VCaP (cell line): ENCODE measurements around the gene PPP2CA.
"Not testable (repeated sequence)": the region's sequence is repeated elsewhere in the genome, so short reads cannot be mapped to it uniquely, and the experiment has no call there.

Experiments used
- H3K27ac ChIP-seq: fragments of 450-650 bp; 2 replicates; pipeline ENCODE4 v1.5.1; 2017
- CTCF ChIP-seq: fragments of 450-650 bp; conservative IDR thresholded peaks from 2 replicates; pipeline ENCODE4 v1.5.1; 2017; ENCODE audit warnings: mild to moderate bottlenecking, moderate library complexity

The PPP2CA gene

GRCh38 chr5:134225780-134226440 lies at the start of gene PPP2CA:
PPP2CA (minus strand) TSS chr5:134226073; CDS start chr5:134225861, 212 bp downstream.
- peak within 1 kb of the TSS; percentile 99 for H3K27ac ChIP-seq
- no peak for TF ChIP-seq CTCF

GRCh38 chr5:134273642-134274395 lies 47.9 kb upstream of the PPP2CA start:
- no peak overlapping the region for H3K27ac ChIP-seq
- no peak for TF ChIP-seq CTCF

- TF ChIP-seq CTCF = no peak
- H3K27ac ChIP-seq = no peak overlapping the region
These were observed 45.2 kb upstream of the PPP2CA start for GRCh38 chr5:134271059-134271458.

GRCh38 chr5:134268919-134269318 lies 43.0 kb upstream of the PPP2CA start:
- TF ChIP-seq CTCF = no peak
- H3K27ac ChIP-seq = no peak overlapping the region

GRCh38 chr5:134268019-134268601 lies 42.2 kb upstream of the PPP2CA start:
- TF ChIP-seq CTCF = no peak
- H3K27ac ChIP-seq = no peak overlapping the region

- TF ChIP-seq CTCF = no peak
- no peak overlapping the region for H3K27ac ChIP-seq
These were observed 41.6 kb upstream of the PPP2CA start for GRCh38 chr5:134267366-134268018.

- no peak for TF ChIP-seq CTCF
- no peak overlapping the region for H3K27ac ChIP-seq
These were observed 37.9 kb upstream of the PPP2CA start for GRCh38 chr5:134263801-134264200.

GRCh38 chr5:134262629-134263028 lies 36.8 kb upstream of the PPP2CA start:
- not testable (repeated sequence) for H3K27ac ChIP-seq
